Measurements from ENCODE around the gene TRPC3. TPM values are rescaled to one million over a fixed set of nuclear protein-coding genes. Genes with fewer than 3 reads are reported as not detected.

Gene TRPC3
- total and polyA plus RNA-seq, 2 of the 8 experiments (the other 6 are each of a cell fraction or from before 2014, with no cell fraction given), result 0.37 to 0.41 TPM

DNA sequence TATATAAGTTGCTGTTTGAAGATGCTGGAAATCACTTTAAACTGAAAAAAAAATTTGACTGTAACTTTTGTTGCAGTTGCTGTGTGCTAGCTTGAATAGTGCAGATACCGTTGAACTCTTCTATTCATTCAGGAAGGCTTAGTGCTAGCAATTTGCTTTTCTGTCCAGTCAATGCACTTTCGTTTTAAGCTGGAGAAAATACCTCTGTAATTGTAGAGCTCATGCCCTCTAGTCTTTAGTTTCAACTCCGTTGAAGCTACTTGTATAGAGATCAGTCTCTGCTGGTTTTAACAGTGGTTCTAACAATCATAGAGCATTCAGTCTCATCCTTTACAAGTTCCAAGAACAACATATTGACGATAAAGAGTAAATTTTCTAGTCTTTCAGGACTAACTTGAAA, 49.0 kb upstream of the TRPC3 start:
- no peak overlapping the region for H3K56ac ChIP-seq (replicated peaks; ENCODE audit: insufficient read length, low read depth, low read length)
- 81% methylated on average over 4 of the region's 4 CpGs; no CpG with 5 or more reads in 1 of the 2 experiments for WGBS, 2 experiments (ENCODE audit: extremely low coverage in 1 of 2, insufficient coverage in 1 of 2, insufficient read length in 1 of 2, insufficient replicate concordance in 2 of 2, low coverage in 1 of 2, low lambda C conversion rate in 2 of 2, missing lambda C conversion rate in 1 of 2)
- CTCF ChIA-PET (ENCODE audit: partially characterized antibody), result interaction anchor here (1.5 to 1.9 kb wide), 2 partner anchors 11 to 51 kb away, joined by 6 read pairs; no protein-coding TSS in a partner anchor
- FAIRE-seq, result no peak
- H3K23ac ChIP-seq (ENCODE audit: insufficient read length), result no peak overlapping the region
- H2BK20ac ChIP-seq (ENCODE audit: low read length), result no peak overlapping the region
- H3K27ac ChIP-seq (ENCODE audit: low read depth, low read length), result no peak overlapping the region
- no peaks in the 10 kb centered on the region for H4K20me1 ChIP-seq (replicated peaks in 1 of 2; ENCODE audit: control insufficient read depth in 1 of 2, insufficient read depth in 2 of 2, low read length in 2 of 2)
- POLR2A ChIA-PET (ENCODE audit: partially characterized antibody), result no interaction called here
- H3K4me3 ChIP-seq (ENCODE audit: extremely low read depth in 1 of 4, insufficient read depth in 2 of 4, low read depth in 3 of 4, low read length in 4 of 4), result no peak overlapping the region
- no peak overlapping the region for H4K91ac ChIP-seq (replicated peaks; ENCODE audit: insufficient read length, low read length)
- H3K27me3 ChIP-seq (replicated peaks in 1 of 4; ENCODE audit: control insufficient read depth in 3 of 4, extremely low read depth in 1 of 4, insufficient read depth in 3 of 4, low read length in 3 of 4), result no peaks in the 10 kb centered on the region
- H3K23me2 ChIP-seq (ENCODE audit: low read depth, low read length), result no peaks in the 10 kb centered on the region
- H3K18ac ChIP-seq (ENCODE audit: extremely low read depth, low read length), result no peak overlapping the region
- no peak overlapping the region for H3K14ac ChIP-seq (ENCODE audit: insufficient read length)
- no peak overlapping the region for H4K5ac ChIP-seq (ENCODE audit: insufficient read length, low read depth, low read length)
- H3K79me2 ChIP-seq (ENCODE audit: control insufficient read depth in 1 of 2, insufficient read depth in 2 of 2, low read length in 2 of 2), result no peaks in the 10 kb centered on the region
- no peak overlapping the region for H2BK15ac ChIP-seq (ENCODE audit: low read length)
- DNase-seq (ENCODE audit: low read depth in 1 of 2, low spot score in 2 of 2), result no peak
- no peaks in the 10 kb centered on the region for H3K9me3 ChIP-seq (ENCODE audit: insufficient read depth in 2 of 2, low read depth in 1 of 2, low read length in 1 of 2)
- H2AK5ac ChIP-seq (ENCODE audit: low read depth, low read length), result no peak overlapping the region
- H3K4me1 ChIP-seq (replicated peaks in 1 of 4; ENCODE audit: control insufficient read depth in 3 of 4, insufficient read depth in 4 of 4, low read length in 3 of 4), result no peaks in the 10 kb centered on the region
- no peak overlapping the region for H2BK5ac ChIP-seq (ENCODE audit: low read depth, low read length)
- H3K4me2 ChIP-seq (ENCODE audit: insufficient read depth in 1 of 2, low read depth in 2 of 2, low read length in 2 of 2), result no peak overlapping the region
- H2AFZ ChIP-seq (ENCODE audit: low read length), result no peak overlapping the region
- H3K36me3 ChIP-seq (ENCODE audit: control insufficient read depth in 2 of 4, insufficient read depth in 4 of 4, low read length in 3 of 4), result no peaks in the 10 kb centered on the region
- H3K4ac ChIP-seq (replicated peaks; ENCODE audit: insufficient read length, low read depth, low read length), result no peak overlapping the region
- no peak overlapping the region for H2BK120ac ChIP-seq (replicated peaks; ENCODE audit: low read depth, low read length)
- H2BK12ac ChIP-seq (ENCODE audit: low read depth, low read length), result no peak overlapping the region
- no peak overlapping the region for H4K8ac ChIP-seq (ENCODE audit: extremely low read depth, insufficient read depth, low read length)
- H3K9ac ChIP-seq (replicated peaks in 1 of 4; ENCODE audit: extremely low read depth in 1 of 4, low read depth in 3 of 4, low read length in 3 of 4), result no peak overlapping the region
- no peaks in the 10 kb centered on the region for H3K79me1 ChIP-seq (ENCODE audit: low read depth, low read length)
- no peak for TF ChIP-seq USF2 (IDR thresholded peaks at IDR 0.05; ENCODE audit: low read length)
